GM21360 (cell line): Measurements from ENCODE around the gene SEZ6L.

Experiments
- ATAC-seq: cut with Tn5 transposase; IDR thresholded peaks from one replicate; pipeline ENCODE4 v1.9.1; 2021; ENCODE audit warnings: mild to moderate bottlenecking, moderate library complexity; ENCODE audit not compliant: unreplicated experiment

The SEZ6L gene

DNA sequence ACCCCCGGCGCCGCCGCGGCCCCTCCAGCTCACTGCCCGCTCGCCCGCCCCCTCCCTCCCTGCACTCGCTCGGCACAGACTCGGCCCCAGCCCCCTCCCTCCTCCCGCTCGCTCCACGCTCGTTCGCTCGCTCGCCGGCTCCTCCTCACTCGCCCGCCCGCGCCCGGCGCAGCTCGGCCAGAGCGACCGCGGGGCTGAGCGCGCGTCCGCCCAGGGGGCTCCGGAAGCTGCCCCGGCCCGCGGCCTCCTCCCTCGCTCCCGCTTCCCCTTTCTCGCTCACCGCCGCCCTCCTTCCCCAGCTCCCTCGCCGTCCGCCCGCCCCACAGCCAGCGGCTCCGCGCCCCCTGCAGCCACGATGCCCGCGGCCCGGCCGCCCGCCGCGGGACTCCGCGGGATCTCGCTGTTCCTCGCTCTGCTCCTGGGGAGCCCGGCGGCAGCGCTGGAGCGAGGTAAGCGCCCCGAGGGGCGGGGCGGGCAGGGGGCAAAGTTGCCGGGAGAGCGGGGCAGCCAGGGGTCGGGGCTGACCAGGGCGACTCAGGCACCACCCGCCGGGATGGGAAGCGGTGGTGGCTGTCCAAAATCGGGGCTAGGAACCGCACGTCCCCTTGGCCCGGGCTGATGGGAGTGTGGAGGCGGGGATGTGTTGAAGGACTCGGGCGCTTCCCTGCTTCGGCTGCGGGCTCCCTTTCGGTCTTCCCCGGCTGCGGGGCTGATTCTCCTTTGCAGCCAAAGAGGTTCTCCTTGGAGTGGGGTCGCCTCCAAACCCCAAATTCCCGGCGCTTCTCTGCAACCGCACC, at the start of gene SEZ6L:
Gene SEZ6L (plus strand): TSS at position 148 of the 797 bp plus-strand sequence. CDS start 208 bp downstream, at position 356.
- no peak for ATAC-seq

DNA sequence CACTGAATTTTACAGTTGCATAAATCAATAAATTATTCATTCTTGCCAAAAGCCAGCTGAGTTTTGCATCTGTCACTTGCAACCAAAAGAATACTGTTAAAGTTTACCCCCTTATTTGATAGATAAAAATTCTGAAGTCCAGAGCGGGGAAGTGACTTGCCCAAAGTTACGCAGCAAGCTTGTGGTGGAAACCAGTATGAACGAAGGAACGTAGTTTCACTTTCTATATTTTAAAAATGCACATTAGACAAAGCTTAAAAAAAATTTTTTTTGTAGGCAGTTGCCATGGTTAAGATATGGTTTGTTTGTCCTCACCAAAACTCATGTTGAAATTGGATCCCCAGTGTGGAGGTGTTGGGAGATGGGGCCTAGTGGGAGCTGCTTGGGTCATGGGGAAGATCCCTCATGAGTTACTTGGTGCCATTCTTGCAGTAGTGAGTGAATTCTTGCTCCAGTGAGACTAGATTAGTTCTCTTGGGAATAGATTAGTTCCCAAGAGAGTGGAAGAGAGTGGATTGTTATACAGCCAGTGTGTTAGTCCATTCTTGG, 46.3 kb upstream of the SEZ6L start:
- ATAC-seq: no peak

DNA sequence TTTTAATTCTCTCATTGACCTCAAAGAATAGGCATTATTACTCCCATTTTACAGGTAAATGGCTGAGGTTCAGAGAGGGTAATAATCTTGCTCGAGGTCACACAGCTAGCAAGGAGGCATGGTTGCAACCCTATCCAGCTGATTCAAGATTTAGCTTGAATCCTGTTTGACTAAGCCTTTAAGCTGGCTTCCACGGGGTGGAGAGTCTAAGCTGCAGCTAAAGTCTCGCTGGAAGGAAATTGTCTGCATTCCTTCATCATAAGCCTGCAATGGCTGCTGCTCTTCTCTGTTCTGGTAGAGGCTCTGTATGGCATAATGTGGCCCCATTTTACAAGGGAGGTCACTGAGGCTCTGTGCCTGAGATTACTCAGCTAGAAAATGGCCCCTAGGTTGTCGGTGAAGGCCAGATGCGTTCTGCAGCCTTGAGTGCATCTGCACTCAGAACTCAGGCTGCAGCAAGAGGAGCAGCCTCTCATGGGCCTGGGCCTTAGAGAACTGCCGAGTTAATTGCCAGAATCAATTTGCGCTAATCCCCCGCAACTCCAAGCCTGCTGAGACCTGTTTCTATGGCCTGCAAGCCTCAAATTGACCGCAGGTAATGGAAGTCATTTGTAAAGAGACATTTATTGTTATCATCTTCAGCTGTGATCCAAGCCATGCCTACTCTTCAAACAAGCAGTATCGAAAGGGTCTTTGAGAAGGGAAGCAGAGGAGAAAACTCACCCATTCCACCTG, 44.1 kb upstream of the SEZ6L start:
- ATAC-seq: no peak

DNA sequence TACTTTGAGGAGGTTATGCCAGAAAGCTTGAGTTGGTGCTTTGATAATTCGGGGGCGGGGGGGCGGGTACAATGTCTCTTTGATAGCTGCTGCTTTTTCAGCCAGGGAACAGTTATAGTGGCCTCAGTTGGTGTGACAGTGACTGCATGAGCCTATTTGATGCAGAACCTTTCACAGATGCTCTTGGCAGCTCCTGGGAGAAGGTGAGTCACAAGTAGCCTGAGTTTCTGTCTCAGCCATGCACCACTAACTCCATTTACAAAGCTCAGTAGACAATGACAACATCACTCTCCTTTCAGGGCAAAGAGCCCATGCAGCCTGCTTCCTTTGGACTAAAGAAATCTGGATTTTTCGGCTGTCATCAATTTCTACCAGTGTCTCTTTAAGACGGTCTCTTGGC, 42.1 kb upstream of the SEZ6L start:
- no peak for ATAC-seq

DNA sequence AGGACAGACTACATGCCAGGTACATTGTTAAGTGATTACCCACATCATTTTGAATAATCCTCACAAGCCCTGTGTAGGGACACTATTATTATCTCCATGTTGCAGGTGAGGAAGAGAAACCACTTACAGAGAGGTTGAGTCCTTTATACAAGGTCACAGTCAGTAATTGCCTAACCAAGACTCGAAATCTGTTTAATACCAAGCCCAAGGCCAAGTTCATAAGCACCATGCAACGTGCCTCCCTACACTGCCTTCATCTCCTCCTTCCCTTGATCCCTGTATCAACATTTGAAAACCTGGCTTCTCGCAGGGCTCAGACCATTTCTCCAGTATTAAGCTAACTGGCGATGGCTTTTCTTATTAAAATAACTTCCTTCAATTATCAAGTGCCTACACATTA, 41.7 kb upstream of the SEZ6L start:
- ATAC-seq: no peak

DNA sequence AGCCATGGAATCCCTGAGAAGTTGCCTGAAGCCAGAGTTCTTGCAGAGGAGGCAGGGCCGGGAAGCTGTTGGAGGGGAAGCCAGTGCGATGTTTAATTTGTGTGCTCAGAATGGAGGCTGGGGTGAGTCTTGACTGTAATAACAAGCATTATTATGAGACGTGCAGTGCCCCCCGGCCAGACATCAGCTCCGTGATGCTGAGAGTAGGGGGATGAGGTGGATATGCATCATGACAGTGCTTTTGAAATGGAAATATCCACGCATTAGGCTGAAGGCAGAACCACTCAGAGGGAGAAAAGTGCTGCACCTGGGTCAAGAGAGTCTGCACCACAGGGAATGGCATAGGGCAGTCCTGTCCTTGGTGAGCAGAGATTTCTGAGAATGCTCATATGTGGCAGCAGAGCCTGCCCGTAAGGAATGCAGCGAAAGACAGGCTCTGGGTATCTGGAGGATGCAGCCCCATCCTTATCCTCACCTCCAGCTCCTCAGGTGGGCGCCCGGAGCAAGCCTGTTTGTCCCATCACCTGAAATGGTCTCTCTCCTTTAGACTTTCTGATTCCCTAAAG, 37.6 kb upstream of the SEZ6L start:
- ATAC-seq: no peak

DNA sequence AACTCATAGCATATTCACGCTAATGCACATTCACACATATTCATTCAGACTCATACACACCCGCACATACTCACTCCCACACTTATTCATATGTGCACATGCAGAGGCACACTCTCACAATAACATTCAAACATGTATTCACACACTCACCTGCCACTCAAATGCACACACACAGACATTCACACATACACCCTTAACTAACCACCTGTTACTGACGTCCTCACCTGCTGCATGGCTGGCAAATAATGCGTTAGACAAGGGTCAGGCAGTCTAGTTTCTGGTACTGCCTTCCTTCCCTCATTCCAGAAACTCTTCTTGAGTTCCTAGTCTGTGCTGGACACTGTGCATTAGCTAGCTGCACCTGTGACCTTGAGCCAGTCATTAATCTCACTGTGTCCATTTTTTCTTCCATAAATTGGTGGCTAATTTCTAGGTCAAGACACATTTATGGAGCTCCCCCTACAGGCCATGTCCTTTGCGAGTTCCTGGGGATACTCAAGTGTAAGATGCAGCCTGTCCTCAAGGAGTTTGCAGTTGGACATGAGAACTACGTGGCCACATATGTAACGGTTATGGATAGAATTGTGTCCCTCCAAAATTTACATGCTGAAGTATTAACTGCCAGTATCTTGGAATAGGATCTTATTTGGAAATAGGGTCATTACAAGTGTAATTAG, 34.5 kb upstream of the SEZ6L start:
- no peak for ATAC-seq

DNA sequence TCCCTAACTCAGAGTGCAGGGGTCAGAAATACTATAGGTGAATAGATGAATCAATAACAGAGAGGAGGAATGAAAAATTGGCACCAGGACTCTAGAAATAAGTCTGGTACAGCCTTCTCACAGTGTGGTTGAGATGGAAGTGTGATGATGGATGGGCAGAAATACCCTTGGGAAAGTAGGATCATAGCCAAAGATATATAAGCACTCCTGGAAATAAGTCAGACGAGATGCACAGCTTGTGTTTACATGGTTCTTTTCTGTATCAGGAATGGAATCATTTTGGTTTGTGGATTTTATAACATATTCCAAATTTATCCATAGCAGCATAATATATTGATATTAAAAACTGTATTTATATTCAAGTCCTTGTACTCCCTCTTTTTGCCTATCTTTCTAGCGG, 33.5 kb upstream of the SEZ6L start:
- ATAC-seq: no peak

DNA sequence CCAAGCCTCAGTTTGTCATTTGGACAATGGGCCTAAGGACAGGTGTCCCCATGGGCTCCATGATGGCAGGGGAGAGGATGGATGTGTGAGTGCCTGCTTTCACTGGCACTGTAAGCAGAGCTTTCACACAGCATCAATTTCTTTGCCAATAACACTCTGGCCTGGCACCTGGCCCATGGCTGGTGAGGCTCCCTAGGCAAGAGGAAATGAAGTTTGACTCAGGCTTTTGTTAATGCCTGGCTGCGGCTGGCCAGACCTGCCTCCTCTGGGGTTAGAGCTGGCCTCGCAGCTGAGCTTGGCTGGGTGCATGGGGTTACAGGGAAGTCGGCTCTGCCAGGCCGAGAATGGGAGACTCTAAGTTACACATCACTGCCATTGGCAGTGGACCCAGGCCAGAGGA, 30.0 kb upstream of the SEZ6L start:
- no peak for ATAC-seq

DNA sequence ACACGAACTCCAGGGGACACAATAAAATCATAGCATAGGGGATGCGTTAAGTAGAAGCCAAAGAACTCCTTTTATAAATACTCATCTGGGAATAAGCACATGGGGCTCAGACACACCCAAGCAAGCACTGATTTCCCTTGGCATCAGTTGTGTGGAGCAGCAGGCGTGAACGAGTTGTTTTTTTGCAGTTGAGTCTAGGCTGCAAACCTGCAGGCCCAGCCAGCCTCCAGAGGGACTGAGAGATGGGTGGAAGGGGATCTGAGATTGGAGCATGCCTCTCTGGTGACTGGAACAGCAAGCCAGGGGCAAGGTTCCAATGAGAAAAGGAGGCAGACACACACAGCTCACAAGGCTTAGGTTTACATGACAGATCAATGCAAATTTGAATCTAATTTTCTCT, 27.4 kb upstream of the SEZ6L start:
- ATAC-seq: no peak

DNA sequence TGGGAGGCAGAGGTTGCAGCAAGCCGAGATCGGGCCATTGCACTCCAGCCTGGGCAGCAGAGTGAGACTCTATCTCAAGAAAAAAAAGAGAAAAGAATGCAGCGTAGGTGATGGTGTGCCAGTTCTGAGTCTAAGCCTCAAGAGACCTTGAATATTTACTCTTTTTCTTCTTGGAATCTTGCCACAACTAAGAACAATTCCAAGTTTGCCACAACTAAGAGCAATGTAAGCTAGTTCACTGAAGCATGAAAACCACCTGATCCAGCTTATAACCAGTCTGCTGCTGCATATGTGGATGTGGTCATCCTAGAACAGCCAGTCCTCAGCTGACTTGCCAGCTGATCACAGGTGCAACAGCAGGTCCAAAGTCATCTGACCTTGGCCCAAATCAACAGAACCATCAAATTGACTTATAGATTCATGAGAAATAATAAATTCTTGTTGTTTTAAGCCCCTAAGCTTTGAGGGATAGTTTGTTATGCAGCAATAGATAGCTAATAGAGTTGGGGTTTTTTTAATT, 25.4 kb upstream of the SEZ6L start:
- ATAC-seq: no peak

DNA sequence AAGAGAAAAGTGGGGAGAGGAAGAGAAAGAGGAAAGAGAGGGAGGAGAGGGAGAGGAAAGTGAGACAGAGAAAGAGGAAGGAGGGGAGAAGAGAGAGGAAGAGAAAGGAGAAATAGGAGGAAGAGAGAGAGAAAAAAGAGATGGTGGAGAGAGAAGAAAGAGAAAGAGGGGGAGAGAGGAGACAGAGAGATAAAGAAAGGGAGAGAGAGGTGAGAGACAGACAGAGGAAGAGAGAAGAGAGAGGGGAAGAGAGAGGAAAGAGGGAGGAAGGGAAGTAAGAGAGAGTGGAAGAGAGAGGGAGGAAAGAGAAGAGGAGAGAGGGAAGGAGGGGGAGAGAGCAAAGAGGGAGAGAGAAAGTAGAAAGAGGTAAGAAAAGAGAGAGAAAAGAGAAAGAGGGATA, 9.4 kb upstream of the SEZ6L start:
- no peak for ATAC-seq

DNA sequence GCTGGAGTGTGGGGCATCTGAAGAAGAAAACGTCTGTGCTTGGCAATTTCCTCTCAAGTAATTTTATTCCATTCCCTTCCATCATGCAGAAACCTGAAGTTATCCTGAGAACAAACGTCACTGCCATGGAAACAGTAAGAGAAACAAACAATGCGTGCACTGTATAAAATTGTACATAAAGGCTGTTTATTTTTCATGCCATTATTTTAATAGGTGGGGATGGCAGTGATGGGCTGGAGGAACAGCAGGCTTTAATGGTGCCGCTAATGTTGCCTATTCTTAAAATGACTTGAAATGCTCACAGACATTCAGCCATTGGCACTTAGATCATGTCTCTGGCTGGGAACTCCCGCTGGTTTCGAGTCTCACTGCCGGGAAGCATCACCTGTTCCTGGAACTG, 7.5 kb upstream of the SEZ6L start:
- ATAC-seq: no peak

DNA sequence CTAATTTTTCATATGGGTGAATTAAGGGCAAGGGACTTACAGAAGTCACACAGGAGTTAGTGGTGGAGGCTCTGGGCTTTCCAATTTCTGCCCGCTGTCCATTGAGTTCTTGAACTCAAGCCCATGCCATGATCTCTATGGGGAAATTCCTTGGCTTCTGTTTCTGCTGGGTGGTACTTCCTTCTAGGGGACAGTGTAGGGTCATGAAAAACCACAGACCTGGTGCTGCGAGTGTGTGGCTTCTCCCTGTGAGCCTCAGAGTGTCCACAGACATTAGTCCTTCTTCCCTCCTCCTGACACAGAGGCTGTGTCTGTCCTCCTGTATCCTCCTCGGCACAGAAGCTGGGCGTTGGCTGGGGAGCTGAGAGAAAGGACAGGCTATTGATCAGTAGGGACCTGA, 6.3 kb upstream of the SEZ6L start:
- no peak for ATAC-seq

DNA sequence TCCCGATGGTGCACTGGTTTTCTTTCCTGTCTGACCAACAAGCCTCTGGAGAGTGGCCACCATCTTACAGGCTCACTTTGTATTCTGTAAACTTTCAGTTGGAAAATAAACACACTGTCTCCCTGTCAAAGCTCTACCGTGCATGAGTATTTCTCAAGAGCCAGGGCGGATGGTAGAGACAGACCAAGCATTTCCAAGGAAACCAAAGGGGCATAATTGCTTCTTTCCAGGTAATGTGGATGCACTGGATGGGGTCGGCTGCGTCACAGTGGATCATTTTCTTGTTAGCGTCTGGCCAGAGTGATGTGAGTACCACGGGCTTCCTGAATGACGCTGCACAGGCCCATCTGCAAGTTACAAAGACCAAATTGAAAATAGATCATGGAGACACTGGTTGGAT, 5.1 kb upstream of the SEZ6L start:
- no peak for ATAC-seq

DNA sequence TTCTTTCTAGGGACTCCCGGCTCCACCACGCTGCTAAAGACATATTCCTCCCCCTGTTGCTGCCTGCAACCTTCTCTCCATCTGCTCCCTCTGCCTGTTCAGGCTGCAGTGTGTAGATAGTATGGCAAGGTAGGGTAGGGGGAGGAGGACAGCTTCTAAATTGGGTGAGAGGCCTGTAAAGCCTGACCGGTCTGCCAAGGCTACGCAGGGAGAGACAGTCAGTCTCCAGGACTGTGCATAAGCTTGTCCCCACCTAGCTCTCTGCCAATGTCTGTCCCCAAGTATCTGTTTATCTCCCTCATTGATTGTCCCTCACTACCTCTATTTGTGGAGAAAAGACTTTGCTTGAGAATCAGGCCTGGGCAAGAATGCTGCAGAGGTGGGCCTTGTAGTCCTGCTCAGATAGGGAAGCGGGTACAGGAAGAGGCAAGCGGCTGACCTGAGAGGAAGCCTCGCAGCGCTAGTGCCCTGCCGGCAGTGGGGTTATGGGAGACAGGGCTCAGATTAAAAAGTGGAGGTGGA, 871 bp upstream of the SEZ6L start:
- no peak for ATAC-seq

DNA sequence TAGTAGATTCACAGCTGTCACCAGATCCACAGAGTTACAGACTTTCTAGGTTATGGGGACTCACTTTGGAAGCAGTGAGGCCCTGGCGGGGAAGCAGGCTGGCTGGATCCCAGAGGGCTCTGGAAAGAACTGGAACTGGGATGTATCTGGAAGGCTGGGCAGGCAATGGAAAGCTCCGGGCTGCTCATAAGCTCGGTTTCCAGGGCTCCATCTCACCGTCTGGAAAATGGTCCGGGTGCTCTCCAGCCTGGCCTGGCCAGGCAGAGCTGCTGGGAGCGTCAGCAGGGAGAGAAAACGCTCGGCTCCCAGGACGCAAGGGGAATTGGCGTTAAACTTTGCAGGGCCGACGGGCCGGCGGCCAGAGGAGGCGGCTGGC, 335 bp upstream of the SEZ6L start:
- ATAC-seq: no peak

DNA sequence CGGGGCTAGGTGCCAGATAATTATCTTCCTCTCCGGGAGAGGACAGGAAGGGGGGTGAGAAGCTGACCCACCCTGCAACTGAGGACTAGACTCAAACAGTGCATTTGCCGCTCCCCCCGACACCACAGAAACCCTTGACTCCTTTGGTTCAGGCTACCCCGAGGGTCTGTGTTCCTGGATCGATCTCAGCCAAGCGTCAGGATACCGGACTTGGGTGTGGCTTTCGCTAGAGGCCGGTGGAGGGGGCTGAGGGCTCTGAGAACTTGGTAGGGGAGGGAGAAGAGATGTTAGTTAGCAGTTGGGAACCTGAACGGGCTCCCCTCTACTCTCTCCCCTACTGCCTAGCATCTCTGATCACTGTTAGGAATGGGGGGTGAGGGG, 840 bp downstream of the SEZ6L start:
- no peak for ATAC-seq

DNA sequence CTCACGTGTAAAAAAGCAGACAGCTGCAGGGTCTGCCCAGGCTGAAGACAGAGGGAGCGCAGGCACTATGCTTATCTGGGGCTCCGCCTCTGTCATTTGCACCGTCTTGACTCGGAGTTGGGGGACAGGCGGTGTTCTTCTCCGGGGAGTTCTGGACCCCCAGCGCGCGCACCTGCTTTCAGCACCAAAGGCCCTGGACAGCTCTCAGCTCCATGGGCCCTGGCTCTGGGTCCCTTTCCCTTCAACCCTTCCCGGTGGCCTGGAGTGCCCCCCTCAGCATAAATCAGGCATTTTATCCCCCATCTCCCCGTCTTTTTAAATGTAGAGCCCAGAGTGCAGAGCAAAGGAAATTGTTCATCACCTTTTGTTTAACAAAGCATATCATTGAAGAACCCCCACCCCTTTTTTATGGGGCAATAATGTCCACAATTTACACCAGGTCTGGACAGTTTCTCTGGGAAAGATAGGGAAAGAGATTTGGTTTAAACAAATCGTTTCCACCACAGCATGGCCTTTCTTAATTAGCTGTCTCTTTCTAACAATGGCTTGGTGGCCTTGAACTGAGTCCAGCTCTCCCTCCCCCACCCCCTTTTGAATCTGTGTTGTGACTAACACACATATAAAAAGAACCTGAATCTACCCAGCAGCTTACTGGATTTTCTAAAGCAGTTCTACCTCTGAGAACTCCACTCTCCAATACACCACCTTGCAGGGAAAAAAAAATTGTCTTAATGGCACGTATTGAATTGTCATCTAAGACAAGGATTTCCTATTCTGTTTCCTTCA, 1.7 kb downstream of the SEZ6L start:
- no peak for ATAC-seq

DNA sequence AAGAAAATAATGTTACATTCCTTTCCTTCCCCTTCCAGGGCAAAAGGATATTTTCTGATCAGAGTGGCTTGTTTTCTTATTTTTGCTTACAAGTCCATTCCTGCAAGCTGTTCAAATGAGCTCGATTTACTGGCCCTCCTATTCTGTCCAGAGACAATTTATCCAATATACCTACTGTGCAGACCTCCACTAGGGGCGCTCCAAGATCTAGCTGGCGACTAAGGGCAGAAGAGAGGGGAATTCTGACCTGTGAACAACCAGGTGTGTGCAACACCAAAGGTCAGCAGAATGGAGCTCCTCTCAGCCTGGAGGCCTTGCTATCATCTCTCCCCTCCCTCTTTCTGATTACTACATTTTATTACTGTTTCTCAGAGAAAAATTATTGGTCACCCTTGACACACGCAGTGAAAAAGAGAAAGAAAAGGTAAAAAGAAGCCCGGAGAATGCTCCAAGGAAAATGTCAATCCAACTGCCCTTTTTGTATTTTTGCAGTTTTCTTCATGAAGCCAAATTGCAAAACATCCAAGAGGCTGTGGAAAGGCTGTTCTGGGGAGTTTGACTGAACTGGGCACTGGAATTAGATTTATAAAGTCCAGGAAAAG, 3.2 kb downstream of the SEZ6L start:
- no peak for ATAC-seq
